CD4-positive, alpha-beta T cell treated with Interleukin-10 for 1 hour (primary cell): ENCODE measurements around the gene CYP26A1.

ENCODE experiments used
- DNase-seq: peaks from one replicate; pipeline ENCODE4 v3.0.0-alpha.2; 2020

CYP26A1 gene

GRCh38 chr10:93126483-93127052, 52.9 kb downstream of the CYP26A1 start:
- DNase-seq, result no peak
